BE2C (cell line): ENCODE measurements around the gene ELANE.
"Not testable (repeated sequence)": the region's sequence is repeated elsewhere in the genome, so short reads cannot be mapped to it uniquely, and the experiment has no call there.

Experiments used
- DNase-seq: peaks from one replicate; pipeline ENCODE4 v3.0.0-alpha.2; 2020
- H3K27me3 ChIP-seq: fragments of 250-450 bp; sonication (Bioruptor Pico); 2 replicates; pipeline ENCODE4 v1.5.1; 2020; ENCODE audit warnings: mild to moderate bottlenecking
- H3K36me3 ChIP-seq: fragments of 250-450 bp; sonication (Bioruptor Pico); 2 replicates; pipeline ENCODE4 v1.5.1; 2020; ENCODE audit warnings: mild to moderate bottlenecking
- H3K4me1 ChIP-seq: fragments of 250-450 bp; sonication (Bioruptor Pico); 2 replicates; pipeline ENCODE4 v1.5.1; 2020
- H3K4me3 ChIP-seq: 2 replicates; pipeline ENCODE4 v1.5.1; 2011; ENCODE audit warnings: low read depth, low read length
- H3K9me3 ChIP-seq: fragments of 250-450 bp; sonication (Bioruptor Pico); 2 replicates; pipeline ENCODE4 v1.5.1; 2020
- TF ChIP-seq, protein P1 (sequence below): IDR thresholded peaks from 2 replicates; pipeline ENCODE4 v1.5.1; 2012; ENCODE audit warnings: mild to moderate bottlenecking, low read depth, low read length

ELANE gene

GRCh38 chr19:844546-844971 is 7.5 kb upstream of the ELANE start:
- peaks cover 59% of the 10 kb centered on the region for H3K27me3 ChIP-seq
- H3K4me1 ChIP-seq, result no peaks in the 10 kb centered on the region
- H3K4me3 ChIP-seq, result no peak overlapping the region
- H3K36me3 ChIP-seq, result no peaks in the 10 kb centered on the region
- no peak for DNase-seq
- H3K9me3 ChIP-seq, result no peaks in the 10 kb centered on the region
- TF ChIP-seq, protein P1, sequence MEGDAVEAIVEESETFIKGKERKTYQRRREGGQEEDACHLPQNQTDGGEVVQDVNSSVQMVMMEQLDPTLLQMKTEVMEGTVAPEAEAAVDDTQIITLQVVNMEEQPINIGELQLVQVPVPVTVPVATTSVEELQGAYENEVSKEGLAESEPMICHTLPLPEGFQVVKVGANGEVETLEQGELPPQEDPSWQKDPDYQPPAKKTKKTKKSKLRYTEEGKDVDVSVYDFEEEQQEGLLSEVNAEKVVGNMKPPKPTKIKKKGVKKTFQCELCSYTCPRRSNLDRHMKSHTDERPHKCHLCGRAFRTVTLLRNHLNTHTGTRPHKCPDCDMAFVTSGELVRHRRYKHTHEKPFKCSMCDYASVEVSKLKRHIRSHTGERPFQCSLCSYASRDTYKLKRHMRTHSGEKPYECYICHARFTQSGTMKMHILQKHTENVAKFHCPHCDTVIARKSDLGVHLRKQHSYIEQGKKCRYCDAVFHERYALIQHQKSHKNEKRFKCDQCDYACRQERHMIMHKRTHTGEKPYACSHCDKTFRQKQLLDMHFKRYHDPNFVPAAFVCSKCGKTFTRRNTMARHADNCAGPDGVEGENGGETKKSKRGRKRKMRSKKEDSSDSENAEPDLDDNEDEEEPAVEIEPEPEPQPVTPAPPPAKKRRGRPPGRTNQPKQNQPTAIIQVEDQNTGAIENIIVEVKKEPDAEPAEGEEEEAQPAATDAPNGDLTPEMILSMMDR, result no peak

- H3K4me3 ChIP-seq, result no peak overlapping the region
- H3K36me3 ChIP-seq, result no peaks in the 10 kb centered on the region
- no peak for DNase-seq
- H3K4me1 ChIP-seq, result no peaks in the 10 kb centered on the region
- TF ChIP-seq, protein P1, result no peak
- H3K27me3 ChIP-seq, result peaks cover 63% of the 10 kb centered on the region
- H3K9me3 ChIP-seq, result no peaks in the 10 kb centered on the region
Observed at GRCh38 chr19:845707-846521, 6.2 kb upstream of the ELANE start.

- no peak for DNase-seq
- Histone ChIP-seq H3K4me1 (no peaks in the 10 kb centered on the region), H3K36me3 (no peaks in the 10 kb centered on the region), H3K9me3 (no peaks in the 10 kb centered on the region), H3K27me3 (peaks cover 69% of the 10 kb centered on the region), H3K4me3 (no peak overlapping the region)
- TF ChIP-seq, protein P1, result no peak
Observed at GRCh38 chr19:848386-848921, 3.6 kb upstream of the ELANE start.

DNA sequence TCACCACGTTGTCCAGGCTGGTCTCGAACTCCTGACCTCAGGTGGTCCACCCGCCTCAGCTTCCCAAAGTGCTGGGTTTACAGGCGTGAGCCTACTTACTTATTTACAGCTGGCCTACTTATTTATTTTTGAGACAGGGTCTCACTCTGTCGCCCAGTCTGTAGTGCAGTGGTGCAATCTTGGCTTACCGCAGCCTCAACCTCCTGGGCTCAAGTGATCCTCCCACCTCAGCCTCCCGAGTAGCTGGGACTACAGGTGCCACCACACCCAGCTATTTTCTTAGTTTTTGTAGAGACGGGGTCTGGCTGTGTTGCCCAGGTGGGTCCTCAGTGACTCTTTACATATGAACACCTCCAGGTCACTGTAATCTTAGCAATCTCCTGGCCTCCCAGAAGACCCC is 2.9 kb upstream of the ELANE start:
- peaks cover 63% of the 10 kb centered on the region for H3K27me3 ChIP-seq

GRCh38 chr19:850221-850978 is 1.7 kb upstream of the ELANE start:
- no peak overlapping the region for H3K4me3 ChIP-seq
- TF ChIP-seq, protein P1, result no peak
- DNase-seq, result peak; percentile 85
- peaks cover 58% of the 10 kb centered on the region for H3K27me3 ChIP-seq
- no peaks in the 10 kb centered on the region for H3K36me3 ChIP-seq
- H3K4me1 ChIP-seq, result no peaks in the 10 kb centered on the region
- no peaks in the 10 kb centered on the region for H3K9me3 ChIP-seq

More for the DNA sequence above, 2.9 kb upstream of the ELANE start:
- not testable (repeated sequence) for DNase-seq, H3K36me3 ChIP-seq, H3K9me3 ChIP-seq, H3K4me3 ChIP-seq, H3K4me1 ChIP-seq

GRCh38 chr19:850979-851335 is 1.1 kb upstream of the ELANE start:
- TF ChIP-seq, protein P1, result no peak
- Histone ChIP-seq H3K9me3 (no peaks in the 10 kb centered on the region), H3K27me3 (peaks cover 58% of the 10 kb centered on the region), H3K4me3 (no peak overlapping the region), H3K4me1 (no peaks in the 10 kb centered on the region), H3K36me3 (no peaks in the 10 kb centered on the region)
- no peak for DNase-seq
